Measurements from ENCODE around the gene SMIM44.

SMIM44 gene

DNA sequence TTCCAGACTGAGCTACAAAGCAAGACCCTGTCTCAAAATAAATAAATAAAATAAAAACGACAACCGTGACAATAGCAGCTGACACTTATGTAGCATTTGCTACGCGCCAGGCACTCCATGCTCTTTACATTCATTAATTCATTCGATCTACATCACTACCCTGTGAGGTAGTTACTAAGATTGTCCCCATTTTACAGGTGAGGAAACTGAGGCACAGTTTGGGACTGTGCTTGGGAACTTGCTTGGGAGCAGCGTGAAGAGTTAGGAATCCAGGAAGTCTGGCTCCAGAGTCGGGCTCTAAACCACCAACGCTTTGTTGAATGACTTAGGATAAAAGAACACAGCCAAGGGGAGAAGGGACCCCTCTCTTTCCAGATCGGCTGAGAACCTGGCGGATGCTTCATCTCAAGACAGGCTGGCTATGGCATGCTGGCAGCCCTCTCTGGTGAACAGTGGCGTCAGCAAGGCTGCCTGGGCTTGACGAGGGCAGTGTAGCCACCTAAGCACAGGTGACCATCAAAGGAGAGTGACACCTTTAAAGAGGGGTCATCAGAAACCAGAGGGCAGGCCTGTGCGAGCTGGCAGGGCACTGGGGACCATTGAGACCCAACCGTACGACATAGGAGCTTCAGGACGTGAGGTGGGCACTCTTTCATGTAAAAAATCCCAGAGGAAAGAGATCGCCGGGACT lies 16.6 kb upstream of the SMIM44 start:
- no peak for DNase-seq

DNA sequence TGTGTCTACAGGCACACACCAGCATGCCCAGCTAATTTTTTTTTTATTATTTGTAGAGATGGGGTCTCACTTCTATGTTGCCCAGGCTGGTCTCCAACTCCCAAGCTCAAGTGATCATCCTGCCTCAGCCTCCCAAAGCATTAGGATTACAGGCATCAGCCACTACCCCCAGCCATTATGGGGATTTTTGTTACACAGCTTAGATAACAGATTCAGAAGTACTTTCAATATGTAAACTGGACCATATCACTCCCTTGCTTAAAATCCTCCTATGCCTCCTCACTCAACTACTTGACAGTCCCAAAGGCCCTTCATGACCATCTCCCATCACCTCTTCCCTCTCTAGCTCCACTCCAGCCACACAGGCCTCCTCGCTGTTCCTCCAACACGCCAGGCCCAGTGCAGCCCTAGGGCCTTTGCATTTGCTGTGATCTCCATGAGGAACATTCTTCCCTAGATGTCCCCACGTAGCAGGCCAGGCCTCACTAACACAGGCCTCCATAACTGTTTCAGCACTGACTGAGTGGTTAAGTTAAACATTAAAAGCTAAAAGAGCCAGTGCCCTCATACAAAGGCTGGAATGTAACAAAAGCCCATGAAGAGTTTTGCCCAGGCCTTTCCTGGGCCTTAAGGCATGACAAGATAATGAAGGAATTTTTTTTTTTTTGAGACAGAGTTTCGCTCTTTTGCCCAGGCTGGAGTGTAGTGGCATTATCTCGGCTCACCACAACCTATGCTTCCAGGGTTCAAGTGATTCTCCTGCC lies 14.7 kb upstream of the SMIM44 start:
- DNase-seq: peak; percentile 42

DNA sequence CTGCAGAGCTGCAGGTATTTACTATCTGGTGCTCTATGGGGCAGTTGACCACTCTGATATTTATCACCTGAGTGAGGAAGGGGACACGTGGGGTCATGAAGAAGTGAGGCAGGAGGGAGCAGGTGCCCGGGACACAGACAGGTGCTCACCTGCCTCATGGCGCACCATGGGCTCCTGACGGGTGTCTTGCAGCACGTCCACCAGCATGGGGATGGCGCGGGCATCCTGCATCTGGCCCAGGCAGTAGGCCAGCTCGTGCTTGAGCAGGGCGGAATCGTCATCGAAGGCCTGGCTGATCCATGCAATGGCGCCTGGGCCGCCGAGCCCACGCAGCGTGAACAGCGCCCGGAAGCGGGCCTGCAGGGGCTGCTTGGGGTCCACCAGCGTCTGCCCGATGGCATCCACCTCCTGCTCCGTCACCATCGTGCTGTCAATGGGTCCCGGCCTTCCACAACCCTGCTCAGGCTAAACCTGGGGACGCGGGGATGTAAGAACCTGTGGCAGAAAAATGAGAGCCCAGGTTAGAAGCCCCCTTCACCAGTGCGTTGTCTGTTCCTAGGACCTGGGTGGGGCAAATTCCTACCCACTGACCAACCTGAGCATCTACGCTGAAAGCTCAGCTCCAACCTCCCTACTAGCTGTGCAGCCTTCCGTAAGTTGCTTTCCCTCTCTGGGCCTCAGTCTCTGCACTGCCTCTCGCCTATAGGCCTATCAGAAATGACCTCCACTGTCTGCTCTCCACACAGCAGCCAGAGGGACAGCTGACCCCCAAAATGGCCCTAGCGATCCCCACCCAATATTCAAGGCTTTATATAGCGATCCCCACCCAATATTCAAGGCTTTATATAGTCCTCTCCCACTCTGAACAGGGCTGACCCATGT lies 13.4 kb upstream of the SMIM44 start:
- DNase-seq: no peak

DNA sequence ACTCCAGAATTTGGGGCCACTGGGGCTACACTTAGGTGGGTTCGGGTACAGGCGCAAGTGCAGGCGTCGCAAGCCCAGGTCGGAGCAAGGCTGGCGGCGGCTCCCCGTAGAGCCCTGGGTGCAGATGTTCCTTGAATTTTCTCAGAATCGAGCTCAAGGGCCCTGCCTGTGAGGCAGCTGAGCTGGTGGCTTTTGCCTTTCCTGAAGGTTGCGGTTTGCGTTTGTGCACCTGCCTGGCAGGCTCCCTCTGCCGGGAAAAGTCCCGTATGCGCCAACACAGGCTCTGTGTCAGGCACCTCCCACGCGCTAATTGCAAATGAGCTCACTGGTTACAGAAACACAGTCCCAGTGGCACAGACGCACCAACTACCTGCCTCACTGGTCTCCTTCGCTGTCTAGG lies 11.3 kb upstream of the SMIM44 start:
- DNase-seq: no peak

DNA sequence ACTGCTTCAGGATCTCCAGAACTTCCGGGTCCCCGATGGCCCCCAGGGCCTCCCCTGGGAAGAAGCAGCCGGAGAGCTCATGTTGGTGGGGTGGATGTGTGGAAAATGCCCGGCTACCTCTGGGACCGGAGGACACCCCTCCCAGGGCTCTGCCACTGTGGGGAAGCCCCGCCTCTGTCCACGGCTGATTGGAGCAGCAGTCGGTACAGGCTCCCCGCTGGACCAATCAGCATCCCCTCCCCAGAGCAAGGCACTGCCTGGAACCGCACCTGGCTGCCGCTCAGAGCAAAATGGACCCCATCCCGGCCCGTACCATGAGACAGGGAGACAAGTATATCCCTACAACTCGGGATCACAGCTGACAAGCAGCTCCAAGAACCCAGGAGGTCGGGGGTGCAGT lies 10.8 kb upstream of the SMIM44 start:
- DNase-seq: no peak

DNA sequence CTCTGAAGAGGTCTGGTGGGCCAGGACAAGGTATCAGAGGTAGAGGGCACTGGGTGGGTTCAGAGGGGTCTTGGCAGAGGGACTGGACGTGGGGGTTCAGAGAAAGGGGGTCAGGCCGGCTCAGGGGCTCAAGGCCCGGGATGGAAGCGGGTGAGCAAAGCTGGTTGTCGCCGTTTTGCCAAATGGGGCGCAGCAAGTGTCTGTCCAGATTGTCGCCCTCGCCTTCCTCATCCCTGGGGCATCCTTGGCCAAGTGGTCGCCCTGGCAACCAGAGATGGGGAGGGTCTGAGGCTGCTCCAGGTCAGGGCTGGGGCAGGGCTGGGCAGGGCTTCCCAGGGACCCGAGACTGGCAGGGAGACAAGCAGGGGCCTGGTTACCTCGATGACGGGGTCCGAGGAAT lies 10.4 kb upstream of the SMIM44 start:
- no peak for DNase-seq

DNA sequence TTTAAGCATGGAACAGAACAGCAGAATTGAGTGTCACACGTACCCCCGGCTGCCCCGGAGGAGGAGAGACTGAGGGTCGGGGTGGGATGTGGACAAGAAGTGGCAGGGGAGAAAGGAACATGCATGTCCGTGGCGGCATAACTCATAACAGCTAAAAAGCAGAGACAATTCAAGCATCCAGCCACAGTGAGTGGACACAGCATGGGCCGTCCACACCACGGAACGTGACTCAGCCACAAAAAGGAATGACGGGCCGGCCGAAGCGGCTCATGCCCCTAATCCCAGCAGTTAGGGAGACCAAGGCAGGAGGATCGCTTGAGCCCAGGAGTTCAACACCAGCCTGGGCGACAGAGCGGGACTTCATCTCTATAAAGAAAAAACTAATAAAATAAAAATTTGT lies 9.7 kb upstream of the SMIM44 start:
- no peak for DNase-seq

DNA sequence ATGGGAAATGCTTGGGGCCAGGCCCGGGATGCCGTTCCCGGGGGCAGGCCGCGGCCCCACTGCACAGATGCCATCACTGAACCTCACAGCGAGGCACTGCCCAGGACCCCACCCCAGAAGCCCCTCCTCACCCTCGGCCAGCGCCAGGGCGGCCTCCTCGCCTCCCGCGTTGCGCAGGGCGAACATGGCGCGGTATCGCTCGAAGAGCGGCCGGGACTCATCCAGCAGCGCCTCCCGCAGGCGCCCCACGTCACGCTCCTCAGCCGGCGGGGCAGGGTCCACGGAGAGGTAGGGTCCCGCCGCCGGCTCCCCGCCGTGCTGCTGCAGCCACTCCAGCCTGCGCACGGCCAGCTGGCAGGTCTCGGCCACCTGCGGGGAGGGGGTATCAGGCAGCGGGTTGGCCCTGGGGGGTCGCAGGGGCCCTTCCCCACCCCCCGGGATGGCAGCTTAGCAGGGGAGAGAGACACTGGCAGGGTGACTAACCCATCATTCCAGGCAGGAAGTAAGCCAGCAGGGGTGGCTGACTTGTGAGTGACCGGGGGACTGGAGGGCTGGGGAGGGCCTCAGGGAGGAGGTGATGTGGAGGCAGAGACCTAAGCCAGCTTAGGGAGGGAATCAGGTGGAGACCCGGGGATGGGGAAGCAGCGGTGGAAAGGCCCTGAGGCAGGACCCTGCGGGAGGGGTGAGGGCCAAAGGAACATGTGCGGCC lies 9.0 kb upstream of the SMIM44 start:
- DNase-seq: no peak

DNA sequence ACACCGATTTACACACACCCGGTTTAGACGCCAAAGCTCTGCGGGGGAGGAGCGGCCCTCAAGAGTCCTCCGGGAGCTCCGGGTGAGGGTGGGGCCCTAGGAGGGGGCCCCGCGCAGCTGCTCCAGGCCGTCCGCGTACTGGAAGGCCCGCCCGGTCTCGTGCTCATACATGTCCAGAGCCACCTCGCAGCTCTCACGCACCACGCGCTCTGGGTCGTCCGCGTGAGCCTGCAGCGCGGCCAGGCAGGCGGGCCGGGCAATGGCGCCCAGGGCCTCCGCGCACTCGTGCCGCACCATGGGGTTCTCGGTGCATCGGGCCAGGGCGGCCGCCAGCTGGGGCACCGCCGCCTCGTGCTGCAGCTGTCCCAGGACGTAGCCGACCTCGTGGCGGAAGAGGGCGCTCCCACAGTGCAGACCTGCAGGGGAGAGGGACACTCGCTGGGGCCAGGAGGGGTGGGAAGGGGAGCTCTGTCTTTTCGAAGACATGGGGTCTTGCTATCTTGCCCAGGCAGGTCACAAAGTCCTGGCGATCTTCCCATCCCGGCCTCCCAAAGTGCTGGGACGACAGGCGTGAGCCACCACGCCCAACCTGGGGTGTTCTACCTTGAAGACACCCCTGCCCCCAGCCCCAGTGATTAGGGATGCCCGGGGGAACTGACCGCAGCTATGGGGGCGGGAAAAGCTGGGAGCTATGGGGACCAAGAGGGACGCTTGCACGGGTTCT lies 8.3 kb upstream of the SMIM44 start:
- DNase-seq: no peak

DNA sequence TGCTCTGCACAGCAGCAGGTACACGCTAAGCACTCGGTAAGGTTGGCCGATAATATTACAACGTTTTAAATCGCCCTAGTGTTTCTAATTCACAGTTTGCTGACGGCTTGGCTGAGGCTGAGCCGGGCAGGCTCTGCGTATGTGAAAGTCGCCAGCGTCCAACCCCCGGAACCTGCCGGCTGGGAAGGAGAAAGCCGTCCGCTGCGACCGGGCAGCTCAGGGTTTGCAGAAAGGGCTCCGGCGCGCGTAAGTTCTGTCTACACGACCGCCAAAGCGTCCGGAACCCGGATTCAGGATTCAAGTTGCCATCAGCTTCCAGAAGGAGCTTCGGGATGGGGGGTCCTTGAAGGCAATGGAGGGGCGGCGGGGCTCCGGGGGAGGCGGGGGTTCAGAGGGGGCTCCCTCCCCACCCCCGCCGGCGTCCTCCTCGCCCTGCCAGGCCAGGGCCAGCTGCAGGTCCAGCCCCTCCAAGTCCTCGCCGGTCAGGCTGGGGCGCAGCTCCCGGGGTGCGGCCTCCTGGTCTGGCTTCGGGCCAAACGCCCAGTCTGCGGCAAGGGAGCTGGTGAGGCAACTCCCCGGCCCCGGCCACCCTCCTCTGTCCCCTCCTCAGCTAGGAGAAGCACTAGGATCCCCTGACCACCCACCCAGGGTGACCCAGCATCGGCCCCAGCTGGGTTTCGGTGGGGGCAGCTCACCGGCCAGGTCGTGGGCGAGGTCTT lies 575 bp downstream of the SMIM44 start:
- no peak for DNase-seq

DNA sequence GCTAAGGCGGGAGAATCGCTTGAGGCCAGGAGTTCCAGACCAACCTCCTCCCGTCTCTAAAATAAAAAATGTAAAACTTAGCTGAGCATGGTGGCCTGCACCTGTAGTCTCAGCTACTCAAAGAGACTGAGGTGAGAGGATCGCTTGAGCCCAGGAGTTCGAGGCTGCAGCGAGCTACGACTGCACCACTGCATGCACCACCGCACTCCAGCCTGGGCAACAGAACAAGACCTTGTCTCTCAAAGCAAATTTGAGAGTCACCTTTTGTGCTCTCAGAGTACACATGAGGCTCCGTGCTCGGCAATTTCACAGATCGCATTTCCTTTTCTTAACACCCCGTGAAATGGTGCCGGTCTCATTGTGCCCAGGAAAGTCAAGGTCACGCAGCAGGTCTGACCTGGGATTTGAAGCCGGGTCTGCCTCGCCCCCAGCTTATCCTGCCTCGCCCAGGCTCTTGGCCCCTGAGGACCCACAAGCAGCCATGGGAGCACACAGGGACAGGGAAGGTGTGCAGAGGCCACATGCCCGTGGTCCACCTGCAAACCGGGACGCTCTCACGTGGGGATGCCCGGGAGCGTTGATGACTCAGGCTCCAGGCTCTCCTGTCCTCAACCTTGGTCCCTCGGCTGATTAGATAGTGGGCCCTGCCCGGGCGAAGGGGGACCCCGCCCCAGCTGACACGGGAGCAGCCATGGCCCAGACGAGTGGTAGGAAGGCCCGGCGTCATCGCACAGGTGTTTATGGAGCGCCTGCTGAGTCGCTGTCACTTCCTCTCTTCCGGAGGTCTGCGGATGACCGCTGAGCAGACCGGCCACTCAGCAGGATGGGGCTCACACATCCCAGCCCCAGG lies 1.8 kb downstream of the SMIM44 start:
- no peak for DNase-seq

DNA sequence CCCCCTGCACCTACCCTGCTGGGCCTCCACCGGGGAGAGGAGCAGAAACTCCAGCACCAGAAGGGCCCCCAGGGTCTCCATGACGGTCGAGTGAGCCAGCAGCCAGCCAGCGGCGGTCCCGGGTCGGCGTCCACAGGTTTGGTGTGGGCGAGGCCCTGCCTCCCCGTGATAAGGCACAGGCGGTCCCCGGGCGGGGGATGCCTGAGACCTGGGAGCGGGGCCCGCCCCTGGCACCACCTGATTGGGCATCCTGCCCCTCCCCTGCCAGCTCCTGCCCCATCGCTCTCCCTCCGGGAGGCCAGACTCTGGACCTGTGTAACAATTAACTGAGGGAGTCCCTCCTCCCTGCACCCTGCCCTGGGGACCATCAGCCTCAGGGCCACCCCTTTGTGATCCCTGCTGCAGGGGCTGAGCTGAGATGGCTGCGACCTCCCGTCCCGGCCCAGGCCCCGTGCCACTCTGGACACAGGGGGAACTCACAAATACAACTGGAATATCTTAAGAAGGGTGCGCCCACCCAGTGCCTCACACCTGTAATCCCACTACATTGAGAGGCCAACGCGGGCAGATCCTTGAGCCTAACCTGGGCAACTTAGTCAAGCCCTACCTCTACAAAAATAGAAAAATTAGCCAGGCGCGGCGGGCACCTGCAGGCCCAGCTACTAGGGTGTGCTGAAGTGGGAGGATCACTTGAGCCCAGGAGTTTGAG lies 2.7 kb downstream of the SMIM44 start, which contains the start of gene SMIM24:
TSS of gene SMIM24 (minus strand) at position 143 of the 709 bp plus-strand sequence. CDS start at position 81, 62 bp downstream.
- DNase-seq: no peak

DNA sequence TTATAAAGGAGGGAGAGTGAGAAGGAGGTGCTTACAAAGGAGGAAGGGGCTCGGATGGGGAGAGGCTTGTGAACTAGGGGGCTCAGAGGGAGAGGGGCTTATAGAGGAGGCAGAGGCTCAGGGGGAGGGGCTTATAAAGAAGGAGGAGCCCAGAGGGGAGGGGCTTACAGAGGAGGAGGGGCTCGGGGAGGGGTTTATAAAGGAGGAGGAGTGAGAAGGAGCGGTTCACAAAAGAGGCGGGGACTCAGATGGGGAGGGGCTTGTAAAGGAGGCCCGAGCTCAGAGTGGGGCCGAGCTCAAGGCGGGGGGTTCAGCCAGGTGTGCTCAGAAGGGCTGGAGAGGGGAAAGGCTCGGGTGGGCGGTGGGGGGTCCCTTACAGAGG lies 3.4 kb downstream of the SMIM44 start:
- DNase-seq: no peak

DNA sequence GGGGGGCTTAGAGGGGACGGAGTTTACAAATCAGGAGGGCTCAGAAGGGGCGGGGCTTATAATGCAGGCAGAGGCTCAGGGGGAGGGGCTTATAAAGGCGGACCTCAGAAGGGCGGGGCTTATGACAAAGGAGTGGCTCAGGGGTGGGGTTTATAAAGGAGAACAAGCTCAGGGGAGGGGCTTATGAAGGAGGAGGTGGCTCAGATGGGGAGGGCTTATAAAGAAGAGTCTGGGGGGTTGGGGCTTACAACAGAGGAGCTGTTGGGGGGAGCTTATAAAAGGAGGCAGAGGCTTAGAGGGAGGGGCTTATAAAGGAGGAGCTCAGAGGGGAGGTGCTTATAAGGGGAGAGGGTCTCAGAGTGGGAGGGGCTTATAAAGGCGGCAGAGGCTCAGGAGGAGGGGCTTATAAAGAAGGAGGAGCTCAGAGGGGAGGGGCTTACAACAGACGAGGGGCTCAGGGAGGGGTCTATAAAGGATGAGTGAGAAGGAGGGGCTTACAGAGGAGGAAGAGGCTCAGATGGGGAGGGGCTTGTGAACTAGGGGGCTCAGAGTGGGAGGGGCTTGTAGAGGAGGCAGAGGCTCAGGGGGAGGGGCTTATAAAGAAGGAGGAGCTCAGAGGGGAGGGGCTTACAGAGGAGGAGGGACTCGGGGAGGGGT lies 3.9 kb downstream of the SMIM44 start:
- no peak for DNase-seq

DNA sequence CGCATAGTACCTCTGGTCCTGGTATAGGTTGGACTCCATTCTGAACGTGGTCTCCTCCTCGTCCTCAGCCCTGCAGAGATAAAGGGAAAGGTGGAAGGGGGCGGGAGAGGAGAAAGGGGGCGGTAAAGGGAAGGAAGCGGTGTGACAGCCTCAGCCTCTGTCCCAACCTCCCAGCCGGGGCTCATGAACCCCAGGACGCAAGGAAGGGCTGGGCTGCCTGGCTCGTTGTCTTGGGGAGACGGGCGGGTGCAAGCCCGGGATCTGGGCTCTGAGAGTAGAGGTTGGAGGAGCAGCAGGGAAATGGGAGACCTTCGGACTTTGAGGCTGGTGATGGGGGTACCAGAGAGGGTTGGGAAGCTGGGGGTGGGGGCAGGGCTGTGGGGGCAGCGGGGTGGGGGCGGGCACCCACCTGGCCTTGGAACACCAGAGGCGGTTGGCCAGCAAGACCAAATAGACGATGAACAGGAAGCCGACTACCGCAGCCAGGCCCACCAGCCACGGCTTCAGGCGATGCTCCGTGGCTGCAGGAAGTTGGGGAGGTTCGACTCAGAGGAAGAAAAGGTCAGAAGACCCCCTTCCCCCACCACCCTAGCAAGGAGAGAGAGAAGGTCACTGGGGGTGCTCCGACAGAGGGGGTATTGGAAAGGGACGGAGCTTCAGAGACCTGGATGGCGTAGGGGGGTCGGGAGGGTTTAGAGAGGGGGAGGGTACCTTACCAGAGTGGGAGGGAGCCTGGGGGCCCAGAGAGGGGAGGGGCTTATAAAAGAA lies 4.6 kb downstream of the SMIM44 start:
- DNase-seq: no peak

DNA sequence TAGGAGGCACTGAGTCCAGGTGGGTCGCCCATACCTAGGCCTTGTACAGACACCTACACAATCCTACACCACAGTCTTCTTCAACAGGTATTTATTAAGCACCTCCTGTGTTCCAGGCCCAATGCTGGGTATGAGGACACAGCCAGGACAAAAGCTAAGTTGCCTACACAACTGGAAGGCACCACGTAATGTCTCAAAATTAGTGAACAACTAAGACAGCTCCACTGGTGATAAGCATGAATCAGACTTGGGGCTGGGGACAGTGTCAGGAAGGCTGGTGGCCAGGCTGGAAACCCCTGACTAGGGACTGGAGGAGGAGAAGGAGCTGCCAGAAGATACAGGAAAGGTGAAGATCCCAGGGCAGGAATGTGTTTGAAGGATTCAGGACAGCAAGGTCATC lies 5.3 kb downstream of the SMIM44 start:
- no peak for DNase-seq

DNA sequence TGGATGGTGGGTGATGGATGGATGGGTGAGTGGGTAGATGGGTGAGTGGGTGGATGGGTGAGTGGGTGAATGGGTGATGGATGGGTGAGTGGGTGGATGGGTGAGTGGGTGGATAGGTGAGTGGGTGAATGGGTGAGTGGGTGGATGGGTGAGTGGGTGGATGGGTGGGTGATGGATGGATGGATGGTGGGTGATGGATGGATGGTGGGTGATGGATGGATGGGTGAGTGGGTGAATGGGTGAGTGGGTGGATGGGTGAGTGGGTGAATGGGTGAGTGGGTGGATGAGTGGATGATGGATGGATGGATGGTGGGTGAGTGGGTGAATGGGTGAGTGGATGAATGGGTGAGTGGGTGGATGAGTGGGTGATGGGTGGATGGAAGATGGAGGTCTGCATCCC lies 5.7 kb downstream of the SMIM44 start:
- DNase-seq: no peak

DNA sequence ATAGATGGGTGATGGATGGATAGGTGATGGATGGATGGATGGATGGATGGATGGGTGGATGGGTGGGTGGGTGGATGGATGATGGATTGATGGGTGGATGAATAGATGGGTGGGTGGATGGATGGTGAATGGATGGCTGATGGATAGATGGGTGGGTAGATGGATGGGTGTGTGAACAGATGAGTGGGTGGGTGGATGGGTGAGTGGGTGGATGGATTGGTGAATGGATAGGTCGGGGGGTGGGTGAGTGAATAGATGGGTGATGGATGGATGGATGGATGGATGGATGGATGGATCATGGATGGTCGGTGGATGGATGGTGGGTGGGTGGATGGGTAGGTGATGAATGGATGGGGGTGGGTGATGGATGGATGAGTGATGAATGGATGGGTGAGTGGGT lies 6.4 kb downstream of the SMIM44 start:
- no peak for DNase-seq

DNA sequence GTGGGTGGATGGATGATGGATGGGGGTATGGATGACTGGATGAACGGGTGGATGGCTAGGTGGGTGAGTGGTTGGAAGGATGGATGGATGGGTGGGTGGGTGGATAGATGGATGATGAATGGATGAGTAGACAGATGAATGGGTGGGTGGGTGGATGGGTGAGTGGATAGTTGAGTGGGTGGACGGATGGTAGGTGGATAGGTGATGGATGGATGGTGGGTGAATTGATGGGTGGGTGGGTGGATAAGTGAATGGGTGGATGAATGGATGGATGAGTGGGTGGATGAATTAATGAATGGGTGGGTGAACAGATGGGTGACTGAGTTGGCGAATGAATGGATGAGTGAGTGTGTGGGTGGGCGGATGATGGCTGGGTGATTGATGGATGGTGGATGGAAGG lies 7.8 kb downstream of the SMIM44 start:
- DNase-seq: no peak

All from kidney glomerular epithelial cell (primary cell).